GM21526 (cell line): ENCODE data around the gene ATOX1.
A peak's percentile ranks its signal among the peaks of the same experiment; 100 is the strongest.
"Not testable (repeated sequence)": the region's sequence is repeated elsewhere in the genome, so short reads cannot be mapped to it uniquely, and the experiment has no call there.

Experiments used
- ATAC-seq: cut with Tn5 transposase; IDR thresholded peaks from one replicate; pipeline ENCODE4 v1.9.1; 2021; ENCODE audit warnings: moderate library complexity; ENCODE audit not compliant: unreplicated experiment, low FRiP score

Gene ATOX1

GRCh38 chr5:151758430-151759241, at the start of gene ATOX1:
Gene ATOX1 (minus strand): TSS chr5:151758631. CDS start chr5:151758551, 80 bp downstream.
- ATAC-seq = peak; percentile 95

- ATAC-seq = no peak
Measured at GRCh38 chr5:151805414-151806223, 47.2 kb upstream of the ATOX1 start.

- ATAC-seq = no peak
Measured at GRCh38 chr5:151800532-151800931, 42.1 kb upstream of the ATOX1 start.

GRCh38 chr5:151799407-151799806, 41.0 kb upstream of the ATOX1 start:
- ATAC-seq = no peak

GRCh38 chr5:151798674-151799073, 40.2 kb upstream of the ATOX1 start:
- no peak for ATAC-seq

GRCh38 chr5:151795426-151795825, 37.0 kb upstream of the ATOX1 start:
- ATAC-seq = no peak

GRCh38 chr5:151793358-151793757, 34.9 kb upstream of the ATOX1 start:
- no peak for ATAC-seq

- no peak for ATAC-seq
Measured at GRCh38 chr5:151787817-151788216, 29.4 kb upstream of the ATOX1 start.

GRCh38 chr5:151786468-151786867, 28.0 kb upstream of the ATOX1 start:
- no peak for ATAC-seq

GRCh38 chr5:151784141-151784540, 25.7 kb upstream of the ATOX1 start:
- no peak for ATAC-seq

GRCh38 chr5:151783664-151784063, 25.2 kb upstream of the ATOX1 start:
- not testable (repeated sequence) for ATAC-seq

- no peak for ATAC-seq
Measured at GRCh38 chr5:151781201-151781600, 22.8 kb upstream of the ATOX1 start.

GRCh38 chr5:151780348-151780747, 21.9 kb upstream of the ATOX1 start:
- no peak for ATAC-seq

- ATAC-seq = no peak
Measured at GRCh38 chr5:151779531-151780125, 21.2 kb upstream of the ATOX1 start.

GRCh38 chr5:151775025-151775606, 16.7 kb upstream of the ATOX1 start:
- ATAC-seq = no peak

- no peak for ATAC-seq
Measured at GRCh38 chr5:151773951-151774350, 15.5 kb upstream of the ATOX1 start.

- ATAC-seq = no peak
Measured at GRCh38 chr5:151772846-151773561, 14.6 kb upstream of the ATOX1 start.

GRCh38 chr5:151772029-151772845, 13.8 kb upstream of the ATOX1 start:
- no peak for ATAC-seq

- ATAC-seq = peak; percentile 82
Measured at GRCh38 chr5:151771259-151772028, 13.0 kb upstream of the ATOX1 start, which contains the start of gene G3BP1. Gene G3BP1 (plus strand): TSS chr5:151771954. CDS start chr5:151786621, 14,667 bp downstream.
